ENCODE measurements around the gene LRRC56.

Gene LRRC56

GRCh38 chr11:533586-534395 is 3.5 kb upstream of the LRRC56 start:
- WGBS, 2 experiments, result 95 to 96% methylated on average over 37 of the region's 37 CpGs

GRCh38 chr11:534396-535209 is 2.7 kb upstream of the LRRC56 start:
- WGBS, 2 experiments, result 14 to 15% methylated on average over 66 of the region's 66 CpGs
- H3K4me3 ChIP-seq (ENCODE audit: insufficient read depth, low read depth, low read length), result peak overlapping the region; percentile 82
- no peaks in the 10 kb centered on the region for H3K9me3 ChIP-seq (ENCODE audit: control insufficient read depth, low read length)
- H3K36me3 ChIP-seq (ENCODE audit: control insufficient read depth, insufficient read depth, low read length), result peaks cover 22% of the 10 kb centered on the region
- no peak overlapping the region for H3K27ac ChIP-seq (ENCODE audit: insufficient read depth, low read depth, low read length, poor library complexity, severe bottlenecking)
- peaks cover 30% of the 10 kb centered on the region for H3K27me3 ChIP-seq (ENCODE audit: control insufficient read depth, insufficient read depth, low read length, poor library complexity, severe bottlenecking)
- peaks cover 15% of the 10 kb centered on the region for H3K4me1 ChIP-seq (ENCODE audit: control insufficient read depth, insufficient read depth, low read length)

More at GRCh38 chr11:533586-534395, 3.5 kb upstream of the LRRC56 start:
- H3K4me3 ChIP-seq (ENCODE audit: insufficient read depth, low read depth, low read length), result peak overlapping the region; percentile 82
- H3K4me1 ChIP-seq (ENCODE audit: control insufficient read depth, insufficient read depth, low read length), result peaks cover 15% of the 10 kb centered on the region
- H3K27me3 ChIP-seq (ENCODE audit: control insufficient read depth, insufficient read depth, low read length, poor library complexity, severe bottlenecking), result peaks cover 30% of the 10 kb centered on the region
- peaks cover 22% of the 10 kb centered on the region for H3K36me3 ChIP-seq (ENCODE audit: control insufficient read depth, insufficient read depth, low read length)
- no peaks in the 10 kb centered on the region for H3K9me3 ChIP-seq (ENCODE audit: control insufficient read depth, low read length)
- no peak overlapping the region for H3K27ac ChIP-seq (ENCODE audit: insufficient read depth, low read depth, low read length, poor library complexity, severe bottlenecking)

- WGBS, 2 experiments, result 0 to 1% methylated on average over 56 of the region's 56 CpGs
- H3K27me3 ChIP-seq (ENCODE audit: control insufficient read depth, insufficient read depth, low read length, poor library complexity, severe bottlenecking), result peaks cover 30% of the 10 kb centered on the region
- H3K4me3 ChIP-seq (ENCODE audit: insufficient read depth, low read depth, low read length), result peak overlapping the region; percentile 82
- peaks cover 15% of the 10 kb centered on the region for H3K4me1 ChIP-seq (ENCODE audit: control insufficient read depth, insufficient read depth, low read length)
- no peaks in the 10 kb centered on the region for H3K9me3 ChIP-seq (ENCODE audit: control insufficient read depth, low read length)
- H3K27ac ChIP-seq (ENCODE audit: insufficient read depth, low read depth, low read length, poor library complexity, severe bottlenecking), result no peak overlapping the region
- peaks cover 22% of the 10 kb centered on the region for H3K36me3 ChIP-seq (ENCODE audit: control insufficient read depth, insufficient read depth, low read length)
Measured at GRCh38 chr11:535210-535518, 2.2 kb upstream of the LRRC56 start.

GRCh38 chr11:535519-536454 is 1.5 kb upstream of the LRRC56 start, which contains the start of gene HRAS:
HRAS (minus strand) TSS chr11:535576.
- H3K9me3 ChIP-seq (ENCODE audit: control insufficient read depth, low read length), result no peaks in the 10 kb centered on the region
- peaks cover 30% of the 10 kb centered on the region for H3K27me3 ChIP-seq (ENCODE audit: control insufficient read depth, insufficient read depth, low read length, poor library complexity, severe bottlenecking)
- WGBS, 2 experiments, result 1 to 2% methylated on average over 97 of the region's 97 CpGs
- H3K36me3 ChIP-seq (ENCODE audit: control insufficient read depth, insufficient read depth, low read length), result peaks cover 22% of the 10 kb centered on the region
- no peak within 1 kb of the TSS for H3K27ac ChIP-seq (ENCODE audit: insufficient read depth, low read depth, low read length, poor library complexity, severe bottlenecking)
- peak within 1 kb of the TSS; percentile 82 for H3K4me3 ChIP-seq (ENCODE audit: insufficient read depth, low read depth, low read length)
- peaks cover 19% of the 10 kb centered on the region for H3K4me1 ChIP-seq (ENCODE audit: control insufficient read depth, insufficient read depth, low read length)

GRCh38 chr11:537622-538430 is 499 bp downstream of the LRRC56 start:
- Histone ChIP-seq H3K36me3 (ENCODE audit: control insufficient read depth, insufficient read depth, low read length) (peaks cover 8% of the 10 kb centered on the region), H3K27me3 (ENCODE audit: control insufficient read depth, insufficient read depth, low read length, poor library complexity, severe bottlenecking) (peaks cover 30% of the 10 kb centered on the region), H3K4me3 (ENCODE audit: insufficient read depth, low read depth, low read length) (peak overlapping the region; percentile 24), H3K4me1 (ENCODE audit: control insufficient read depth, insufficient read depth, low read length) (peaks cover 23% of the 10 kb centered on the region), H3K27ac (ENCODE audit: insufficient read depth, low read depth, low read length, poor library complexity, severe bottlenecking) (no peak overlapping the region), H3K9me3 (ENCODE audit: control insufficient read depth, low read length) (no peaks in the 10 kb centered on the region)
- WGBS, 2 experiments, result 48 to 51% methylated on average over 19 of the region's 19 CpGs

- Histone ChIP-seq H3K27ac (ENCODE audit: insufficient read depth, low read depth, low read length, poor library complexity, severe bottlenecking) (no peak overlapping the region), H3K27me3 (ENCODE audit: control insufficient read depth, insufficient read depth, low read length, poor library complexity, severe bottlenecking) (peaks cover 30% of the 10 kb centered on the region), H3K9me3 (ENCODE audit: control insufficient read depth, low read length) (no peaks in the 10 kb centered on the region), H3K4me3 (ENCODE audit: insufficient read depth, low read depth, low read length) (no peak overlapping the region), H3K4me1 (ENCODE audit: control insufficient read depth, insufficient read depth, low read length) (peaks cover 23% of the 10 kb centered on the region), H3K36me3 (ENCODE audit: control insufficient read depth, insufficient read depth, low read length) (peaks cover 4% of the 10 kb centered on the region)
- WGBS, 2 experiments, result 94 to 95% methylated on average over 20 of the region's 20 CpGs
Measured at GRCh38 chr11:538431-539051, 1.2 kb downstream of the LRRC56 start.

GRCh38 chr11:539971-540481 is 2.7 kb downstream of the LRRC56 start:
- H3K27ac ChIP-seq (ENCODE audit: insufficient read depth, low read depth, low read length, poor library complexity, severe bottlenecking), result no peak overlapping the region
- H3K36me3 ChIP-seq (ENCODE audit: control insufficient read depth, insufficient read depth, low read length), result no peaks in the 10 kb centered on the region
- no peaks in the 10 kb centered on the region for H3K9me3 ChIP-seq (ENCODE audit: control insufficient read depth, low read length)
- peaks cover 30% of the 10 kb centered on the region for H3K27me3 ChIP-seq (ENCODE audit: control insufficient read depth, insufficient read depth, low read length, poor library complexity, severe bottlenecking)
- WGBS, 2 experiments, result 87 to 88% methylated on average over 8 of the region's 8 CpGs
- H3K4me3 ChIP-seq (ENCODE audit: insufficient read depth, low read depth, low read length), result no peak overlapping the region
- H3K4me1 ChIP-seq (ENCODE audit: control insufficient read depth, insufficient read depth, low read length), result peaks cover 21% of the 10 kb centered on the region

GRCh38 chr11:540583-541432 is 3.5 kb downstream of the LRRC56 start:
- Histone ChIP-seq H3K4me3 (ENCODE audit: insufficient read depth, low read depth, low read length) (no peak overlapping the region), H3K27me3 (ENCODE audit: control insufficient read depth, insufficient read depth, low read length, poor library complexity, severe bottlenecking) (peaks cover 30% of the 10 kb centered on the region)
- WGBS, 2 experiments, result 82 to 83% methylated on average over 23 of the region's 23 CpGs

More at GRCh38 chr11:540583-541432, 3.5 kb downstream of the LRRC56 start:
- Histone ChIP-seq H3K36me3 (ENCODE audit: control insufficient read depth, insufficient read depth, low read length) (no peaks in the 10 kb centered on the region), H3K4me1 (ENCODE audit: control insufficient read depth, insufficient read depth, low read length) (peaks cover 21% of the 10 kb centered on the region), H3K9me3 (ENCODE audit: control insufficient read depth, low read length) (no peaks in the 10 kb centered on the region), H3K27ac (ENCODE audit: insufficient read depth, low read depth, low read length, poor library complexity, severe bottlenecking) (no peak overlapping the region)

Data from ectodermal cell (in vitro differentiated cells).